Activated CD4-positive, CD25-positive, alpha-beta regulatory T cell (primary cell): ENCODE results near the gene GIPC2.
"Not testable (repeated sequence)": the region's sequence is repeated elsewhere in the genome, so short reads cannot be mapped to it uniquely, and the experiment has no call there.

Experiments used
- DNase-seq, 4 experiments: peaks; one replicate each; lab custom pipeline; 2025; lab: John Stamatoyannopoulos, UW

Gene GIPC2

GRCh38 chr1:78045926-78046778 is at the start of gene GIPC2:
TSS of gene GIPC2 (plus strand) at chr1:78045966. CDS start at chr1:78046095, 129 bp downstream.
- no peak for DNase-seq

GRCh38 chr1:77996734-77997133 is 49.0 kb upstream of the GIPC2 start:
- no peak for DNase-seq

GRCh38 chr1:78000536-78000935 is 45.2 kb upstream of the GIPC2 start:
- DNase-seq: not testable (repeated sequence)

GRCh38 chr1:78003070-78003746 is 42.6 kb upstream of the GIPC2 start:
- DNase-seq: no peak

GRCh38 chr1:78003882-78004718 is 41.7 kb upstream of the GIPC2 start:
- DNase-seq: peak in 1 of 4 experiments; percentile 17

- peak in 2 of 4 experiments; percentile 14 to 35 for DNase-seq
These were observed 40.9 kb upstream of the GIPC2 start, which contains the start of gene DNAJB4 for GRCh38 chr1:78004719-78005447. TSS of gene DNAJB4 (plus strand) at chr1:78004939. CDS start at chr1:78005111, 172 bp downstream.

- DNase-seq: no peak
These were observed 40.4 kb upstream of the GIPC2 start for GRCh38 chr1:78005448-78005722.

GRCh38 chr1:78005755-78006154 is 40.0 kb upstream of the GIPC2 start:
- no peak for DNase-seq

GRCh38 chr1:78006521-78006920 is 39.2 kb upstream of the GIPC2 start:
- no peak for DNase-seq

- DNase-seq: no peak
These were observed 38.0 kb upstream of the GIPC2 start for GRCh38 chr1:78007677-78008341.

GRCh38 chr1:78009276-78009675 is 36.5 kb upstream of the GIPC2 start:
- no peak for DNase-seq

- no peak for DNase-seq
These were observed 35.9 kb upstream of the GIPC2 start for GRCh38 chr1:78009836-78010235.

- DNase-seq: no peak
These were observed 34.7 kb upstream of the GIPC2 start for GRCh38 chr1:78011050-78011449.

- DNase-seq: no peak
These were observed 30.6 kb upstream of the GIPC2 start for GRCh38 chr1:78015148-78015547.

GRCh38 chr1:78019024-78019423 is 26.7 kb upstream of the GIPC2 start:
- no peak for DNase-seq

- DNase-seq: not testable (repeated sequence)
These were observed 24.6 kb upstream of the GIPC2 start for GRCh38 chr1:78021134-78021533.

- no peak for DNase-seq
These were observed 16.0 kb upstream of the GIPC2 start for GRCh38 chr1:78029793-78030192.

GRCh38 chr1:78032996-78033796 is 12.6 kb upstream of the GIPC2 start:
- DNase-seq: no peak

- no peak for DNase-seq
These were observed 12.0 kb upstream of the GIPC2 start for GRCh38 chr1:78033797-78034172.

- no peak for DNase-seq
These were observed 10.6 kb upstream of the GIPC2 start for GRCh38 chr1:78035121-78035520.
